Loucy (cell line): ENCODE results near the gene MRAS.

Experiments
- H2AFZ ChIP-seq: fragments of 200-600 bp; sonication (generic); 2 replicates; pipeline ENCODE4 v1.6.0; 2016; ENCODE audit warnings: antibody characterized with exemption, mild to moderate bottlenecking, low read length, moderate library complexity
- H3F3A ChIP-seq: fragments of 200-600 bp; 2 replicates; pipeline ENCODE4 v1.6.0; 2016; ENCODE audit warnings: antibody characterized with exemption, low read depth, mild to moderate bottlenecking
- H3K27me3 ChIP-seq: fragments of 200-600 bp; sonication (generic); 2 replicates; pipeline ENCODE4 v1.6.1; 2014; ENCODE audit warnings: low read length, mild to moderate bottlenecking; ENCODE audit not compliant: insufficient read depth, poor library complexity, severe bottlenecking
- H3K36me3 ChIP-seq: fragments of 200-600 bp; sonication (generic); 2 replicates; pipeline ENCODE4 v1.6.1; 2016; ENCODE audit warnings: low read length; ENCODE audit not compliant: insufficient read depth
- H3K4me1 ChIP-seq: fragments of 200-600 bp; sonication (generic); 2 replicates; pipeline ENCODE4 v1.5.1; 2014; ENCODE audit warnings: low read length, mild to moderate bottlenecking; ENCODE audit not compliant: insufficient read depth, poor library complexity, severe bottlenecking
- H3K4me2 ChIP-seq: fragments of 200-600 bp; sonication (generic); 2 replicates; pipeline ENCODE4 v1.6.0; 2014; ENCODE audit warnings: antibody characterized with exemption, low read length, low read depth, mild to moderate bottlenecking; ENCODE audit not compliant: poor library complexity, severe bottlenecking
- H3K4me3 ChIP-seq: fragments of 200-600 bp; sonication (generic); 2 replicates; pipeline ENCODE4 v1.5.1; 2014; ENCODE audit warnings: low read length, mild to moderate bottlenecking, mixed read lengths; ENCODE audit not compliant: poor library complexity, severe bottlenecking
- H3K79me2 ChIP-seq: fragments of 200-600 bp; sonication (generic); 2 replicates; pipeline ENCODE4 v1.6.1; 2014; ENCODE audit warnings: low read length; ENCODE audit not compliant: insufficient read depth
- H3K9ac ChIP-seq: fragments of 200-600 bp; sonication (generic); 2 replicates; pipeline ENCODE4 v1.6.0; 2014; ENCODE audit warnings: mild to moderate bottlenecking, low read depth, low read length, moderate library complexity; ENCODE audit not compliant: poor library complexity, severe bottlenecking
- H3K9me2 ChIP-seq: fragments of 200-600 bp; sonication (generic); replicated peaks from 2 replicates; pipeline ENCODE4 v1.6.1; 2016; ENCODE audit warnings: low read depth, low read length, mixed read lengths
- H3K9me3 ChIP-seq: fragments of 200-600 bp; sonication (generic); 2 replicates; pipeline ENCODE4 v1.6.1; 2014; ENCODE audit warnings: mild to moderate bottlenecking, antibody characterized with exemption, low read length, low read depth; ENCODE audit not compliant: insufficient read depth
- H4K20me1 ChIP-seq: fragments of 200-600 bp; sonication (generic); 2 replicates; pipeline ENCODE4 v1.6.0; 2014; ENCODE audit warnings: antibody characterized with exemption, low read length, mild to moderate bottlenecking; ENCODE audit not compliant: insufficient read depth, poor library complexity, severe bottlenecking
- EZH2phosphoT487 ChIP-seq: fragments of 200-600 bp; IDR thresholded peaks from 2 replicates; pipeline ENCODE4 v1.6.1; 2018; ENCODE audit warnings: antibody characterized with exemption, mild to moderate bottlenecking, moderate library complexity, borderline replicate concordance
- TF ChIP-seq, protein P1 (sequence below): fragments of 200-600 bp; sonication (generic); conservative IDR thresholded peaks from 2 replicates; pipeline ENCODE4 v1.5.1; 2014; ENCODE audit warnings: mild to moderate bottlenecking, antibody characterized with exemption, low read length

MRAS gene

DNA sequence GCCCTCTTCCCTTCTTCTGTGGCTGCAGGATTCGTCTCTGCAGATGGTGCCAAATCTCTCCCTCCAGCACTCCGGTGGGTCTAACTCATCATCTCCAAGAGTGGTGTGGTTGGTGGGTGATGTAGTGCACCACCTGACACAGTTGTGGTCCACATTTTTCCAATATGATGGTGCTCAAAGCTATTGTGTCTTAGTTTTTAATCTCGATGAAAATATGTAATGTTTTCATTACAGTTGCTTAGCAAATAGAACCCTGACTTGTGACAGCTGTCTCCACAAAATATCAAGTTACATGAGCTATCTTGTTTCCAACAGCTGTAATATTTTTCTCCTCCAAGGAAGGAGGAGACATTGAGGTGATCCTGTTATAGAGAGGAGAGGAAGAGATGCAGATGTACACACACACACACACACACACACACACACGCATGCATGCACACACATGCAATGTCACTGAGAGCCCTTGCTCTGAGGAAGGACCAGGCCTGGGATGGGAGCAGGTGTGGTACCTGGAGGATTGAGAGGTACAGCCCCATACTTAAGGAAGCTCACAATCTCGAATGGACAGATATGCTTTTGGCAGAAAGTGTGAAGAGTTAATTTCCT, 70.3 kb downstream of the MRAS start:
- H4K20me1 ChIP-seq = no peaks in the 10 kb centered on the region
- no peaks in the 10 kb centered on the region for H3K36me3 ChIP-seq
- H3F3A ChIP-seq = no peaks in the 10 kb centered on the region
- no peaks in the 10 kb centered on the region for H3K79me2 ChIP-seq
- H3K9me2 ChIP-seq = no peaks in the 10 kb centered on the region
- H3K4me1 ChIP-seq = no peaks in the 10 kb centered on the region
- H3K9ac ChIP-seq = no peak overlapping the region
- no peak overlapping the region for H3K4me2 ChIP-seq
- no peak overlapping the region for H2AFZ ChIP-seq
- TF ChIP-seq, protein P1, sequence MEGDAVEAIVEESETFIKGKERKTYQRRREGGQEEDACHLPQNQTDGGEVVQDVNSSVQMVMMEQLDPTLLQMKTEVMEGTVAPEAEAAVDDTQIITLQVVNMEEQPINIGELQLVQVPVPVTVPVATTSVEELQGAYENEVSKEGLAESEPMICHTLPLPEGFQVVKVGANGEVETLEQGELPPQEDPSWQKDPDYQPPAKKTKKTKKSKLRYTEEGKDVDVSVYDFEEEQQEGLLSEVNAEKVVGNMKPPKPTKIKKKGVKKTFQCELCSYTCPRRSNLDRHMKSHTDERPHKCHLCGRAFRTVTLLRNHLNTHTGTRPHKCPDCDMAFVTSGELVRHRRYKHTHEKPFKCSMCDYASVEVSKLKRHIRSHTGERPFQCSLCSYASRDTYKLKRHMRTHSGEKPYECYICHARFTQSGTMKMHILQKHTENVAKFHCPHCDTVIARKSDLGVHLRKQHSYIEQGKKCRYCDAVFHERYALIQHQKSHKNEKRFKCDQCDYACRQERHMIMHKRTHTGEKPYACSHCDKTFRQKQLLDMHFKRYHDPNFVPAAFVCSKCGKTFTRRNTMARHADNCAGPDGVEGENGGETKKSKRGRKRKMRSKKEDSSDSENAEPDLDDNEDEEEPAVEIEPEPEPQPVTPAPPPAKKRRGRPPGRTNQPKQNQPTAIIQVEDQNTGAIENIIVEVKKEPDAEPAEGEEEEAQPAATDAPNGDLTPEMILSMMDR = no peak
- TF ChIP-seq EZH2phosphoT487 = no peak
- no peaks in the 10 kb centered on the region for H3K27me3 ChIP-seq
- H3K4me3 ChIP-seq = no peak overlapping the region
- H3K9me3 ChIP-seq = no peaks in the 10 kb centered on the region

DNA sequence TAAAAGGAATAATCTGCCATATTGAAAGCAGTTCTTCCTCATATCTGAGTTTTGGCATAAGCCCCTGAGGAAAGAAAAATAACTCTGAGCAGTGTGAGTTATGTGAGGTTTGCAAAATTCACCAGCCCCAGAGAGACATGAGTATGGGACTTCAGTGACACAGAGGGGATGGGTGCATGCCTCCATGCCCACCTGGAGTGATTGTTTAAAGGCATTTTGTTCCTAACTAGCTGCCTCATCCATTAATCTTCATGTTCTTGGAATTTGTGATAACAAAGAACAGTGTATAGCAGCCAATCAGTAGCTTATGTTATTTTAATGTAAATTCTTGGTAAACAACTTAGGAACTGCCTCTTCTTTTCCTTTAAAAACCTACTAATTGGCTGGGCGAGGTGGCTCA, 74.9 kb downstream of the MRAS start:
- Histone ChIP-seq H3F3A (no peaks in the 10 kb centered on the region), H2AFZ (no peak overlapping the region), H3K79me2 (no peaks in the 10 kb centered on the region), H4K20me1 (no peaks in the 10 kb centered on the region), H3K9ac (no peak overlapping the region), H3K27me3 (no peaks in the 10 kb centered on the region), H3K36me3 (no peaks in the 10 kb centered on the region), H3K4me2 (no peak overlapping the region), H3K9me3 (no peaks in the 10 kb centered on the region), H3K9me2 (no peaks in the 10 kb centered on the region), H3K4me3 (no peak overlapping the region), H3K4me1 (no peaks in the 10 kb centered on the region)
- TF ChIP-seq, protein P1 = no peak
- TF ChIP-seq EZH2phosphoT487 = no peak

DNA sequence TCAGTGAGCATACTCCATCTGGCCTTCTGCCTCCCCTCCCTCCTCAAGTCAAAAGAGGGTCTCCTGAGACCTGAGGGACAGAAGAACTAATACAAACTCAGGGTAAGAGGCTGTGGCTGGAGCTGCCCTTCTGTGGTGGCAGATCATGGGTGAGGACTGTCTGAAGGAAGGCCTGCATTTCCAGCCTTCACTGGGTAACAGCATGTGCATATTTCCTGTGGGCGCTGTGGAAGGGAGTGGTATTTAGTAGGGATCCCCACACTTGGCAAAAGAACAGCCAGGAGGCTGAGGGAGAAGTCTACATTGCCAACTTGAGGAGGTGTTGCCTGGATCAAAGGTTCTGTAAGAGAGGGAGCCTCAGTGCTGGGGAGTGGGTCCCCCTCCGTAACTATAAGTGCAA, 75.9 kb downstream of the MRAS start:
- H3F3A ChIP-seq = no peaks in the 10 kb centered on the region
- H3K79me2 ChIP-seq = no peaks in the 10 kb centered on the region
- H3K9me2 ChIP-seq = no peaks in the 10 kb centered on the region
- no peaks in the 10 kb centered on the region for H3K27me3 ChIP-seq
- no peak overlapping the region for H3K4me3 ChIP-seq
- no peaks in the 10 kb centered on the region for H4K20me1 ChIP-seq
- no peak overlapping the region for H3K9ac ChIP-seq
- H3K4me1 ChIP-seq = no peaks in the 10 kb centered on the region
- peak overlapping the region; percentile 26; the same call in 1 of the 2 replicates for H2AFZ ChIP-seq
- H3K9me3 ChIP-seq = no peaks in the 10 kb centered on the region
- no peaks in the 10 kb centered on the region for H3K36me3 ChIP-seq
- TF ChIP-seq, protein P1 = no peak
- TF ChIP-seq EZH2phosphoT487 = no peak
- H3K4me2 ChIP-seq = no peak overlapping the region
